Large intestine (tissue), 3 donors: ENCODE results near the gene SKIC8. TPM values are rescaled to one million over a fixed set of nuclear protein-coding genes. Genes with fewer than 3 reads are reported as not detected.
A peak's percentile ranks its signal among the peaks of the same experiment; 100 is the strongest.

Experiments used
- DNase-seq, 2 donors: peaks; one replicate each; pipeline versions ENCODE4 v3.0.0 to v3.0.0-alpha.2; 2013
- H3K27ac ChIP-seq: one replicate; pipeline ENCODE4 v1.5.1; 2013; ENCODE audit warnings: low read length
- H3K27me3 ChIP-seq: 2 replicates; pipeline ENCODE4 v1.6.1; 2013; ENCODE audit warnings: low read length; ENCODE audit not compliant: control insufficient read depth, insufficient read depth
- H3K36me3 ChIP-seq: 2 replicates; pipeline ENCODE4 v1.6.1; 2013; ENCODE audit warnings: low read length; ENCODE audit not compliant: control insufficient read depth, insufficient read depth
- H3K4me1 ChIP-seq: one replicate; pipeline ENCODE4 v1.6.1; 2013; ENCODE audit warnings: low read length; ENCODE audit not compliant: control insufficient read depth, insufficient read depth
- H3K4me3 ChIP-seq: one replicate; pipeline ENCODE4 v1.5.1; 2013; ENCODE audit warnings: low read length
- H3K9me3 ChIP-seq: one replicate; pipeline ENCODE4 v1.6.1; 2013; ENCODE audit warnings: mild to moderate bottlenecking, low read depth, low read length, moderate library complexity; ENCODE audit not compliant: control insufficient read depth
- WGBS: methylation state at CpG from one replicate; pipeline ENCODE4 v1.1.5; 2013; ENCODE audit warnings: low lambda C conversion rate; ENCODE audit not compliant: insufficient coverage; 5-methylcytosine and 5-hydroxymethylcytosine counted together
- polyA plus RNA-seq: library from polyadenylated mRNA; unstranded; fragments of 120-200 nt; gene quantifications from one replicate; pipeline ENCODE4 v1.2.1, GENCODE V29; 2013

SKIC8 gene
- polyA plus RNA-seq, 1 donor: 65.9 TPM

GRCh38 chr15:78322724-78323521, 23.5 kb upstream of the SKIC8 start:
- no CpG with 5 or more reads among the region's 19 CpGs for WGBS
- H3K4me3 ChIP-seq: no peak overlapping the region
- H3K27ac ChIP-seq: peak overlapping the region; percentile 9
- no peaks in the 10 kb centered on the region for H3K9me3 ChIP-seq
- H3K27me3 ChIP-seq: no peaks in the 10 kb centered on the region
- no peak for DNase-seq
- H3K4me1 ChIP-seq: no peaks in the 10 kb centered on the region
- no peaks in the 10 kb centered on the region for H3K36me3 ChIP-seq

- DNase-seq: no peak
- no peak overlapping the region for H3K4me3 ChIP-seq
- no peaks in the 10 kb centered on the region for H3K27me3 ChIP-seq
- no peaks in the 10 kb centered on the region for H3K9me3 ChIP-seq
- H3K36me3 ChIP-seq: no peaks in the 10 kb centered on the region
- no peak overlapping the region for H3K27ac ChIP-seq
- peaks cover 3% of the 10 kb centered on the region for H3K4me1 ChIP-seq
- WGBS: no CpG with 5 or more reads among the region's 15 CpGs
Measured at GRCh38 chr15:78322243-78322642, 22.8 kb upstream of the SKIC8 start.

GRCh38 chr15:78321786-78322185, 22.4 kb upstream of the SKIC8 start:
- no peak for DNase-seq
- no peaks in the 10 kb centered on the region for H3K27me3 ChIP-seq
- no peak overlapping the region for H3K4me3 ChIP-seq
- no CpG with 5 or more reads among the region's 4 CpGs for WGBS
- H3K36me3 ChIP-seq: no peaks in the 10 kb centered on the region
- H3K9me3 ChIP-seq: no peaks in the 10 kb centered on the region
- no peak overlapping the region for H3K27ac ChIP-seq
- peaks cover 8% of the 10 kb centered on the region for H3K4me1 ChIP-seq

- no peak overlapping the region for H3K27ac ChIP-seq
- H3K4me1 ChIP-seq: peaks cover 15% of the 10 kb centered on the region
- H3K27me3 ChIP-seq: no peaks in the 10 kb centered on the region
- WGBS: 100% methylated on average over 2 of the region's 17 CpGs
- H3K9me3 ChIP-seq: no peaks in the 10 kb centered on the region
- no peak overlapping the region for H3K4me3 ChIP-seq
- DNase-seq: no peak
- no peaks in the 10 kb centered on the region for H3K36me3 ChIP-seq
Measured at GRCh38 chr15:78321041-78321570, 21.7 kb upstream of the SKIC8 start.

GRCh38 chr15:78320183-78320582, 20.8 kb upstream of the SKIC8 start:
- no peaks in the 10 kb centered on the region for H3K36me3 ChIP-seq
- H3K4me1 ChIP-seq: peaks cover 19% of the 10 kb centered on the region
- H3K9me3 ChIP-seq: no peaks in the 10 kb centered on the region
- H3K4me3 ChIP-seq: no peak overlapping the region
- H3K27ac ChIP-seq: no peak overlapping the region
- no peak for DNase-seq
- WGBS: no CpG with 5 or more reads among the region's 5 CpGs
- H3K27me3 ChIP-seq: no peaks in the 10 kb centered on the region

GRCh38 chr15:78319588-78319987, 20.2 kb upstream of the SKIC8 start:
- no peak for DNase-seq
- H3K4me1 ChIP-seq: peaks cover 19% of the 10 kb centered on the region
- H3K4me3 ChIP-seq: no peak overlapping the region
- no peaks in the 10 kb centered on the region for H3K27me3 ChIP-seq
- H3K27ac ChIP-seq: no peak overlapping the region
- no CpG with 5 or more reads among the region's 10 CpGs for WGBS
- H3K36me3 ChIP-seq: no peaks in the 10 kb centered on the region
- no peaks in the 10 kb centered on the region for H3K9me3 ChIP-seq

DNA sequence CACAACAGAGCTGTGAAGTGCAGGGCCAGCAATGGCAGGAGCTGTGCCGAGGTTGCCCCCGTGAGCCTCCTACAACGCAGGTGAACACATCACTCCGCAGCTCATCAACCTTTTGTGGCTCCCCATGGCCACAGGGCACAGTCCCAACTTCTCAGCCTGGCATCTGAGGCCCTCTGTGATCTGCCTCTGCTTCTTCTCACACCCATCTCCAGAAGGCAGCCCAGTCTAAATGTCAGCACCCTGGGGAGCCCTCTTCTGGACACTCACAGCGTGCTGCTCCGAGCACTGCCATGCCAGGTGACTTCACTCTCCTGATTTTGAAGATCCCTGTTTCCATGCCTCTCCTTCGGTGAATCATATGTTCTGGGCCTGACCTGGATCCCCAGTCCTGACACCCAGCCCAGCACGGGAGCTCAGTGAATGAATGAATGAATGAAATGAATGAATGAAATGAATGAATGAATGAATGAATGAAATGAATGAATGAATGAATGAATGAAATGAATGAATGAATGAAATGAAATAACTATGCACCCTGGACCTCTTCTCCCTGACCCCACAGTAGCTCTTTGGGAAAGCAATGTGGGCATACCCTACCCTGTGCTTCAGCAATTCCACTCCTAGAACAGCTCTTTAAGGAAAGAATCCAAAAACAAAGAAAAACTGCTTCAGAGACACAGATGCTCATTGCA, 17.9 kb upstream of the SKIC8 start:
- WGBS: no CpG with 5 or more reads among the region's 8 CpGs

GRCh38 chr15:78316283-78317083, 17.1 kb upstream of the SKIC8 start:
- no peaks in the 10 kb centered on the region for H3K36me3 ChIP-seq
- no peaks in the 10 kb centered on the region for H3K27me3 ChIP-seq
- WGBS: no CpG with 5 or more reads among the region's 17 CpGs
- H3K27ac ChIP-seq: peak overlapping the region; percentile 80
- peak; percentile 75 to 89 for DNase-seq
- no peak overlapping the region for H3K4me3 ChIP-seq
- peaks cover 19% of the 10 kb centered on the region for H3K4me1 ChIP-seq
- H3K9me3 ChIP-seq: no peaks in the 10 kb centered on the region

More for the DNA sequence above, 17.9 kb upstream of the SKIC8 start:
- Histone ChIP-seq H3K27me3 (no peaks in the 10 kb centered on the region), H3K4me1 (peaks cover 19% of the 10 kb centered on the region), H3K4me3 (no peak overlapping the region), H3K27ac (peak overlapping the region; percentile 80), H3K9me3 (no peaks in the 10 kb centered on the region), H3K36me3 (no peaks in the 10 kb centered on the region)
- peak in 1 of 2 donors; percentile 52 for DNase-seq

- Histone ChIP-seq H3K27ac (no peak overlapping the region), H3K4me1 (peaks cover 19% of the 10 kb centered on the region), H3K9me3 (no peaks in the 10 kb centered on the region), H3K36me3 (no peaks in the 10 kb centered on the region), H3K4me3 (no peak overlapping the region), H3K27me3 (no peaks in the 10 kb centered on the region)
- peak; percentile 41 to 51 for DNase-seq
- WGBS: no CpG with 5 or more reads among the region's 7 CpGs
Measured at GRCh38 chr15:78315686-78316282, 16.4 kb upstream of the SKIC8 start.

- Histone ChIP-seq H3K27ac (no peak overlapping the region), H3K4me3 (no peak overlapping the region), H3K9me3 (no peaks in the 10 kb centered on the region), H3K4me1 (peaks cover 19% of the 10 kb centered on the region), H3K27me3 (no peaks in the 10 kb centered on the region), H3K36me3 (no peaks in the 10 kb centered on the region)
- no peak for DNase-seq
- no CpG with 5 or more reads among the region's 7 CpGs for WGBS
Measured at GRCh38 chr15:78314181-78314581, 14.8 kb upstream of the SKIC8 start.
